ENCODE measurements around the gene SMAD7. TPM values are rescaled to one million over a fixed set of nuclear protein-coding genes. Genes with fewer than 3 reads are reported as not detected.

Gene SMAD7
- total and polyA plus RNA-seq, 2 donors (not counting 1 experiment from before 2014, with no cell fraction given) = 6.1 to 16.3 TPM

GRCh38 chr18:48997681-48997984 is 46.9 kb upstream of the SMAD7 start:
- Histone ChIP-seq H3K36me3 (ENCODE audit: control insufficient read depth, insufficient read depth, low read length) (no peaks in the 10 kb centered on the region), H4K20me1 (ENCODE audit: control insufficient read depth, extremely low read depth, insufficient read depth, low read length) (no peaks in the 10 kb centered on the region), H3K4me3 (replicated peaks in 1 of 4; ENCODE audit: control extremely low read depth in 1 of 4, insufficient read depth in 1 of 4, low read depth in 3 of 4, low read length in 4 of 4) (no peak overlapping the region), H3K27ac (ENCODE audit: insufficient read depth, low read length) (peak overlapping the region; percentile 97), H3K9ac (ENCODE audit: insufficient read depth, low read length) (peak overlapping the region; percentile 57), H2AFZ (ENCODE audit: low read length) (no peak overlapping the region), H3K4me1 (ENCODE audit: control insufficient read depth, extremely low read depth, insufficient read depth, low read length) (peaks cover 40% of the 10 kb centered on the region), H3K79me2 (ENCODE audit: control insufficient read depth, insufficient read depth, low read length) (no peaks in the 10 kb centered on the region), H3K27me3 (ENCODE audit: control insufficient read depth, insufficient read depth, low read length) (no peaks in the 10 kb centered on the region), H3K4me2 (ENCODE audit: extremely low read depth, insufficient read depth, low read length) (peak overlapping the region; percentile 56), H3K9me3 (ENCODE audit: control insufficient read depth, insufficient read depth, low read depth, low read length) (no peaks in the 10 kb centered on the region)
- TF ChIP-seq, protein P1, sequence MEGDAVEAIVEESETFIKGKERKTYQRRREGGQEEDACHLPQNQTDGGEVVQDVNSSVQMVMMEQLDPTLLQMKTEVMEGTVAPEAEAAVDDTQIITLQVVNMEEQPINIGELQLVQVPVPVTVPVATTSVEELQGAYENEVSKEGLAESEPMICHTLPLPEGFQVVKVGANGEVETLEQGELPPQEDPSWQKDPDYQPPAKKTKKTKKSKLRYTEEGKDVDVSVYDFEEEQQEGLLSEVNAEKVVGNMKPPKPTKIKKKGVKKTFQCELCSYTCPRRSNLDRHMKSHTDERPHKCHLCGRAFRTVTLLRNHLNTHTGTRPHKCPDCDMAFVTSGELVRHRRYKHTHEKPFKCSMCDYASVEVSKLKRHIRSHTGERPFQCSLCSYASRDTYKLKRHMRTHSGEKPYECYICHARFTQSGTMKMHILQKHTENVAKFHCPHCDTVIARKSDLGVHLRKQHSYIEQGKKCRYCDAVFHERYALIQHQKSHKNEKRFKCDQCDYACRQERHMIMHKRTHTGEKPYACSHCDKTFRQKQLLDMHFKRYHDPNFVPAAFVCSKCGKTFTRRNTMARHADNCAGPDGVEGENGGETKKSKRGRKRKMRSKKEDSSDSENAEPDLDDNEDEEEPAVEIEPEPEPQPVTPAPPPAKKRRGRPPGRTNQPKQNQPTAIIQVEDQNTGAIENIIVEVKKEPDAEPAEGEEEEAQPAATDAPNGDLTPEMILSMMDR (conservative IDR thresholded peaks at IDR 0.05 in 1 of 2, IDR thresholded peaks at IDR 0.05 in 1 of 2; ENCODE audit: low read depth in 1 of 2, low read length in 2 of 2) = no peak
- DNase-seq (ENCODE audit: low read depth in 2 of 2) = no peak

GRCh38 chr18:48996901-48997463 is 46.2 kb upstream of the SMAD7 start:
- DNase-seq (ENCODE audit: low read depth in 2 of 2) = peak; percentile 74 to 91
- TF ChIP-seq, protein P1 (conservative IDR thresholded peaks at IDR 0.05 in 1 of 2, IDR thresholded peaks at IDR 0.05 in 1 of 2; ENCODE audit: low read depth in 1 of 2, low read length in 2 of 2) = no peak
- no peak for TF ChIP-seq EZH2 (IDR thresholded peaks at IDR 0.05; ENCODE audit: low read length, missing control alignments)
- Histone ChIP-seq H3K9ac (ENCODE audit: insufficient read depth, low read length) (peak overlapping the region; percentile 62), H3K79me2 (ENCODE audit: control insufficient read depth, insufficient read depth, low read length) (no peaks in the 10 kb centered on the region), H3K4me3 (replicated peaks in 1 of 4; ENCODE audit: control extremely low read depth in 1 of 4, insufficient read depth in 1 of 4, low read depth in 3 of 4, low read length in 4 of 4) (no peak overlapping the region), H2AFZ (ENCODE audit: low read length) (no peak overlapping the region), H3K4me2 (ENCODE audit: extremely low read depth, insufficient read depth, low read length) (peak overlapping the region; percentile 8), H3K9me3 (ENCODE audit: control insufficient read depth, insufficient read depth, low read depth, low read length) (no peaks in the 10 kb centered on the region), H3K36me3 (ENCODE audit: control insufficient read depth, insufficient read depth, low read length) (no peaks in the 10 kb centered on the region), H3K4me1 (ENCODE audit: control insufficient read depth, extremely low read depth, insufficient read depth, low read length) (peaks cover 42% of the 10 kb centered on the region), H3K27ac (ENCODE audit: insufficient read depth, low read length) (peak overlapping the region; percentile 97), H4K20me1 (ENCODE audit: control insufficient read depth, extremely low read depth, insufficient read depth, low read length) (no peaks in the 10 kb centered on the region), H3K27me3 (ENCODE audit: control insufficient read depth, insufficient read depth, low read length) (no peaks in the 10 kb centered on the region)

- Histone ChIP-seq H4K20me1 (ENCODE audit: control insufficient read depth, extremely low read depth, insufficient read depth, low read length) (no peaks in the 10 kb centered on the region), H3K27me3 (ENCODE audit: control insufficient read depth, insufficient read depth, low read length) (no peaks in the 10 kb centered on the region), H3K36me3 (ENCODE audit: control insufficient read depth, insufficient read depth, low read length) (no peaks in the 10 kb centered on the region), H2AFZ (ENCODE audit: low read length) (no peak overlapping the region), H3K4me1 (ENCODE audit: control insufficient read depth, extremely low read depth, insufficient read depth, low read length) (peaks cover 44% of the 10 kb centered on the region), H3K79me2 (ENCODE audit: control insufficient read depth, insufficient read depth, low read length) (no peaks in the 10 kb centered on the region), H3K27ac (ENCODE audit: insufficient read depth, low read length) (no peak overlapping the region), H3K4me3 (replicated peaks in 1 of 4; ENCODE audit: control extremely low read depth in 1 of 4, insufficient read depth in 1 of 4, low read depth in 3 of 4, low read length in 4 of 4) (no peak overlapping the region), H3K4me2 (ENCODE audit: extremely low read depth, insufficient read depth, low read length) (no peak overlapping the region), H3K9ac (ENCODE audit: insufficient read depth, low read length) (no peak overlapping the region), H3K9me3 (ENCODE audit: control insufficient read depth, insufficient read depth, low read depth, low read length) (no peaks in the 10 kb centered on the region)
- DNase-seq (ENCODE audit: low read depth in 2 of 2) = no peak
- TF ChIP-seq, protein P1 (conservative IDR thresholded peaks at IDR 0.05 in 1 of 2, IDR thresholded peaks at IDR 0.05 in 1 of 2; ENCODE audit: low read depth in 1 of 2, low read length in 2 of 2) = no peak
- no peak for TF ChIP-seq EZH2 (IDR thresholded peaks at IDR 0.05; ENCODE audit: low read length, missing control alignments)
Measured at GRCh38 chr18:48996041-48996440, 45.3 kb upstream of the SMAD7 start.

All from fibroblast of lung (primary cell).